ENCODE data around the gene KLHDC4. TPM values are rescaled to one million over a fixed set of nuclear protein-coding genes. Genes with fewer than 3 reads are reported as not detected.

The KLHDC4 gene
- total and polyA plus RNA-seq, 7 donors, result 12.7 to 71.0 (median 25.5) TPM

DNA sequence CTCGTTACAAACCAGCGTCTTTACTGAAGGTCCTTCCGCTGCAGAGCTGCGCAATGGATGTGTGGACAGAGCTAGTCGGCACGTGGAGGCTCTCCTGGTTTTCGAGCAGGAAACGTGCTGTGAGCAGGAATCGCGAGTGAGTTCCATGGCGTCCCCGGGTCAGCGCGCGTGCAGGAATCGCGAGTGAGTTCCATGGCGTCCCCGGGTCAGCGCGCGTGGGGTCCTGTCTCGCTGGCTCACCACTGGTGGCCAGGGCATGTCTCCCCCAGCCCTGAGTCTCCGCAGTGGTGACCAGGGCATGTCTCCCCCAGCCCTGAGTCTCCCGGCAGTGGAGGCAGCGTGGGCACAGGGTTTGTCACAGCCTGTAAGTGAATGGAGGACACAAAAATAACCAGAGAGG, 62.7 kb downstream of the KLHDC4 start:
- 75 to 93% methylated on average over 26 of the region's 26 CpGs for WGBS, 2 donors
- peaks cover 0 to 33% (median 2%) of the 10 kb centered on the region in 4 donors for H3K36me3 ChIP-seq
- no peaks in the 10 kb centered on the region for H3K4me1 ChIP-seq

DNA sequence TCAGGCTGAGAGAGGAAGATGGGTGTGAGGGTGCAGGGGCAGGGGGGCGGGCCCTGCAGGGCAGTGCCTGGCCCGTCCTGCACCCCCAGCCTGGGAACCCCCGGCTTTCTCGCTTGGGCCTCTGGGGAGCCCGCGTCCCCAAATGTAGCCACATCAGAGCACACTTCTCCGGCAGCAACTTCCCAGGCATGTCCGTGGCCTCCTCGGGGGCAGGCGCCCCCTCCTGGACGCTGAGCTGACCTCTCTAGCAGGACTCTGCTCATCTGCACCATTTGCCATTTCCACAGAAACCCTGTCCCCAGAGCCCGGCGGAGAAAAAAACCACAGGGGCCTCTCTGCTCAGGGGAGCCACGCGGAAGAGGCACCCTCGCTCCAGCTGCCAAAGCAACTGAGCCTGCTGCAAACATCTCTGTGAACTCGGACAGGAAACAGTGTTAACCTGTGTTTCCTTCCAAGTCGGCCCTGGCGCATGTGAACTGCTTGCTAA, 63.4 kb downstream of the KLHDC4 start:
- no peak for DNase-seq
- no peak overlapping the region for H3K4me3 ChIP-seq
- H3K4me1 ChIP-seq, result no peaks in the 10 kb centered on the region
- TF ChIP-seq POLR2A (IDR thresholded peaks at IDR 0.05) (no peak), POLR2AphosphoS5 (IDR thresholded peaks at IDR 0.05) (no peak), EP300 (IDR thresholded peaks at IDR 0.05) (no peak)
- TF ChIP-seq, protein P1, sequence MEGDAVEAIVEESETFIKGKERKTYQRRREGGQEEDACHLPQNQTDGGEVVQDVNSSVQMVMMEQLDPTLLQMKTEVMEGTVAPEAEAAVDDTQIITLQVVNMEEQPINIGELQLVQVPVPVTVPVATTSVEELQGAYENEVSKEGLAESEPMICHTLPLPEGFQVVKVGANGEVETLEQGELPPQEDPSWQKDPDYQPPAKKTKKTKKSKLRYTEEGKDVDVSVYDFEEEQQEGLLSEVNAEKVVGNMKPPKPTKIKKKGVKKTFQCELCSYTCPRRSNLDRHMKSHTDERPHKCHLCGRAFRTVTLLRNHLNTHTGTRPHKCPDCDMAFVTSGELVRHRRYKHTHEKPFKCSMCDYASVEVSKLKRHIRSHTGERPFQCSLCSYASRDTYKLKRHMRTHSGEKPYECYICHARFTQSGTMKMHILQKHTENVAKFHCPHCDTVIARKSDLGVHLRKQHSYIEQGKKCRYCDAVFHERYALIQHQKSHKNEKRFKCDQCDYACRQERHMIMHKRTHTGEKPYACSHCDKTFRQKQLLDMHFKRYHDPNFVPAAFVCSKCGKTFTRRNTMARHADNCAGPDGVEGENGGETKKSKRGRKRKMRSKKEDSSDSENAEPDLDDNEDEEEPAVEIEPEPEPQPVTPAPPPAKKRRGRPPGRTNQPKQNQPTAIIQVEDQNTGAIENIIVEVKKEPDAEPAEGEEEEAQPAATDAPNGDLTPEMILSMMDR (IDR thresholded peaks at IDR 0.05), result no peak
- H3K27me3 ChIP-seq, result no peaks in the 10 kb centered on the region
- no peak overlapping the region for H3K27ac ChIP-seq
- intact Hi-C loops (cut with DNase I), result no loop called here
- peaks cover 0 to 26% (median 2%) of the 10 kb centered on the region in 4 donors for H3K36me3 ChIP-seq
- WGBS, 2 donors, result 39 to 80% methylated on average over 19 of the region's 19 CpGs
- no peaks in the 10 kb centered on the region for H3K9me3 ChIP-seq

More for the DNA sequence above, 62.7 kb downstream of the KLHDC4 start:
- intact Hi-C loops (cut with DNase I), result no loop called here
- no peak overlapping the region for H3K4me3 ChIP-seq
- TF ChIP-seq EP300 (IDR thresholded peaks at IDR 0.05) (no peak), POLR2A (IDR thresholded peaks at IDR 0.05) (no peak), POLR2AphosphoS5 (IDR thresholded peaks at IDR 0.05) (no peak)
- TF ChIP-seq, protein P1 (IDR thresholded peaks at IDR 0.05), result no peak
- H3K27ac ChIP-seq, result no peak overlapping the region
- H3K9me3 ChIP-seq, result no peaks in the 10 kb centered on the region
- no peaks in the 10 kb centered on the region for H3K27me3 ChIP-seq
- no peak for DNase-seq

DNA sequence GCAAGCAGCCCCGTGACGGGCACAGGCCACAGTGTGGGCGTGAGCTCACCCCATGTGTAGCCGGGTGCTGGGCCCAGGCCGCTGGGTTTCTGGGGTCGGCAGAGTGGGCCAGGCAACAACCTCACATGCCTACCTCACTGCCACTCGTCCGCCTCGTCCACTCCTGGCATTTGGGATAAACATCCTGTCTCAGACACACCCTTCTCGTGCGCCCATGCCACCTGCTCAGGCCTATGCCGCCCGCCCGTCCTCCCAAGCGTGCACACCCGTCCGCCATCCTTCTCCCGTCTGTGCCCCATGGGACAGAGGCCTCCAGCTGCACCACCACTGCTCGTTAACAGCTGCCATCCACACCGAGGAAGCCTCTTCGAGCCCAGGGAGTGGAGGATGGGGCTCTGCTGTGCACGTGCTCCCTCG, 64.3 kb downstream of the KLHDC4 start:
- 73 to 91% methylated on average over 23 of the region's 23 CpGs for WGBS, 2 donors
- TF ChIP-seq EP300 (IDR thresholded peaks at IDR 0.05) (no peak), POLR2AphosphoS5 (IDR thresholded peaks at IDR 0.05) (no peak)
- TF ChIP-seq, protein P1 (IDR thresholded peaks at IDR 0.05), result no peak
- no peak for DNase-seq
- H3K27me3 ChIP-seq, result no peaks in the 10 kb centered on the region
- no peak overlapping the region for H3K4me3 ChIP-seq
- intact Hi-C loops (cut with DNase I), result no loop called here
- H3K27ac ChIP-seq, result no peak overlapping the region
- H3K36me3 ChIP-seq, result peaks cover 0 to 19% (median 2%) of the 10 kb centered on the region in 4 donors
- no peaks in the 10 kb centered on the region for H3K9me3 ChIP-seq
- H3K4me1 ChIP-seq, result no peaks in the 10 kb centered on the region

DNA sequence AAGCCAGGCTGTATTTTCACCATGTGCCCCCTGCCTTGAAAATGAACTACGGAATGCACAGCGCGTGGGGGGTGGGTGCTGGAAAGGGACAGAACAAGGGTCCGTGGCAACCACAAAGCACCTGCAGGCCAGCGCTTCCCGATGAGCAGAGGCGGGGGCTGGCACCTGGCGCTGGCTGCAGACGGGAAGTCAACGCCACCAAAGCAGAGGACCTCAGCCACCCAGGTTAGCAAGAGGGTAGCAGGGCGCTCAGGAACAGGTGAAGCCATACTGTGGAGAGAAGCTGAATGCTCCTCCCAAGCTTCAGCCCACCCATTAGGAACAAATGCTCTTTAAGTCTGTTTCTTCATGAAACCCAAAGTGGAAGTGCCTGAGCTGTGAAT, 64.7 kb downstream of the KLHDC4 start:
- TF ChIP-seq, protein P1 (IDR thresholded peaks at IDR 0.05), result no peak
- TF ChIP-seq POLR2A (IDR thresholded peaks at IDR 0.05) (no peak), POLR2AphosphoS5 (IDR thresholded peaks at IDR 0.05) (no peak)
- intact Hi-C loops (cut with DNase I), result no loop called here
- no peak overlapping the region for H3K27ac ChIP-seq
- H3K9me3 ChIP-seq, result no peaks in the 10 kb centered on the region
- no peak overlapping the region for H3K4me3 ChIP-seq
- 54 to 92% methylated on average over 11 of the region's 11 CpGs for WGBS, 2 donors
- no peak for DNase-seq
- peaks cover 0 to 16% (median 2%) of the 10 kb centered on the region in 4 donors for H3K36me3 ChIP-seq
- no peaks in the 10 kb centered on the region for H3K27me3 ChIP-seq
- no peaks in the 10 kb centered on the region for H3K4me1 ChIP-seq
